A549 (cell line): ENCODE results near the gene NRG3.

Experiments
- BHLHE40 ChIP-seq: IDR thresholded peaks from 2 replicates; pipeline ENCODE4 v1.6.1; 2012; ENCODE audit warnings: low read depth, low read length, inconsistent platforms
- CTCF ChIP-seq: fragments of >200 bp; sonication (Bioruptor Twin); formaldehyde crosslinking; IDR thresholded peaks from 3 replicates; pipeline ENCODE4 v1.5.1; 2016
- JUN ChIP-seq, 2 experiments: fragments of >200 bp; sonication (Bioruptor Twin); formaldehyde crosslinking; IDR thresholded peaks; 2 replicates in 1 of 2; 3 replicates in 1 of 2; pipeline ENCODE4 v1.6.1; 2016 to 2017
- KDM1A ChIP-seq: fragments of 200-600 bp; sonication (generic); IDR thresholded peaks from 2 replicates; pipeline ENCODE4 v1.6.1; 2016; ENCODE audit warnings: low read depth, mild to moderate bottlenecking
- KDM5A ChIP-seq: fragments of 200-600 bp; sonication (generic); IDR thresholded peaks from 2 replicates; pipeline ENCODE4 v1.6.1; 2016; ENCODE audit warnings: antibody characterized with exemption, mild to moderate bottlenecking
- MAX ChIP-seq: IDR thresholded peaks from 2 replicates; pipeline ENCODE4 v1.6.1; 2012
- MYC ChIP-seq: IDR thresholded peaks from 2 replicates; pipeline ENCODE4 v1.6.1; 2012; ENCODE audit warnings: mild to moderate bottlenecking, inconsistent platforms, low read length, improper control_type of control experiment, borderline replicate concordance
- NFE2L2 ChIP-seq: fragments of 150-350 bp; conservative IDR thresholded peaks from 2 replicates; pipeline ENCODE4 v1.6.1; 2014; ENCODE audit warnings: low read length
- POLR2A ChIP-seq: IDR thresholded peaks from 2 replicates; pipeline ENCODE4 v1.6.1; 2012; ENCODE audit warnings: mild to moderate bottlenecking, low read length
- REST ChIP-seq: fragments of 200-600 bp; sonication (generic); IDR thresholded peaks from 2 replicates; pipeline ENCODE4 v1.6.1; 2016; ENCODE audit warnings: antibody characterized with exemption, mild to moderate bottlenecking, moderate library complexity
- SREBF2 ChIP-seq: fragments of 450-650 bp; IDR thresholded peaks from 2 replicates; pipeline ENCODE4 v1.6.1; 2014; ENCODE audit warnings: mild to moderate bottlenecking, moderate library complexity

- TF ChIP-seq CTCF, result no peak
- no peak for TF ChIP-seq MAX
- TF ChIP-seq BHLHE40, result no peak
- no peak for TF ChIP-seq KDM1A
- TF ChIP-seq JUN (IDR thresholded peaks at IDR 0.05), result no peak
- no peak for TF ChIP-seq KDM5A
- TF ChIP-seq REST, result no peak
- no peak for TF ChIP-seq POLR2A
- TF ChIP-seq NFE2L2, result no peak
- TF ChIP-seq MYC, result no peak
- TF ChIP-seq SREBF2, result no peak
Observed at GRCh38 chr10:82399850-82400249, 524.9 kb downstream of the NRG3 start.
